SK-N-SH (cell line): ENCODE data around the gene TMEM145. TPM values are rescaled to one million over a fixed set of nuclear protein-coding genes. Genes with fewer than 3 reads are reported as not detected.
A peak's percentile ranks its signal among the peaks of the same experiment; 100 is the strongest.

ENCODE experiments used
- CTCF ChIA-PET: fragments of 300-600, 350-600 bp; formaldehyde crosslinking; extraction: SDS; loops from one replicate; lab custom pipeline; 2021; lab: Yijun Ruan, JAX
- POLR2A ChIA-PET: fragments of 350-600 bp; sonication (Branson Sonifier 250); formaldehyde crosslinking; extraction: SDS; loops from one replicate; lab custom pipeline; 2020; ENCODE audit warnings: antibody characterized with exemption, inconsistent platforms; lab: Yijun Ruan, JAX
- DNase-seq: peaks from one replicate; pipeline ENCODE4 v3.0.0; 2012
- H2AFZ ChIP-seq: fragments of 200-600 bp; sonication (generic); 2 replicates; pipeline ENCODE4 v1.8.1; 2016; ENCODE audit warnings: antibody characterized with exemption, mild to moderate bottlenecking, low read depth
- H3F3A ChIP-seq: fragments of 200-600 bp; sonication (generic); replicated peaks from 2 replicates; pipeline ENCODE3; 2016; ENCODE audit warnings: antibody characterized with exemption, mild to moderate bottlenecking; ENCODE audit not compliant: insufficient read depth
- H3K27ac ChIP-seq, 2 experiments: fragments of 200-500 bp in 1 of 2; fragments of 200-600 bp in 1 of 2; sonication (Bioruptor generic) in 1 of 2; sonication (generic), shearing (Covaris generic) in 1 of 2; 2 replicates each; pipeline versions ENCODE4 v1.5.1 to v1.6.1; 2014 to 2016; ENCODE audit warnings: low read depth in 2 of 2, inconsistent platforms in 1 of 2, low read length in 1 of 2, mild to moderate bottlenecking in 1 of 2, mixed read lengths in 1 of 2
- H3K27me3 ChIP-seq: fragments of 200-600 bp; sonication (generic), shearing (Covaris generic); 2 replicates; pipeline ENCODE4 v1.6.1; 2016; ENCODE audit warnings: mixed run types; ENCODE audit not compliant: insufficient read depth
- H3K36me3 ChIP-seq, 2 experiments: fragments of 200-500 bp in 1 of 2; fragments of 200-600 bp in 1 of 2; sonication (Bioruptor generic) in 1 of 2; sonication (generic) in 1 of 2; replicated peaks in 1 of 2; 2 replicates each; pipeline versions ENCODE3 to v1.5.1; 2014 to 2016; ENCODE audit warnings: low read length in 1 of 2, mild to moderate bottlenecking in 1 of 2; ENCODE audit not compliant: insufficient read depth in 2 of 2, control insufficient read depth in 1 of 2
- H3K4me1 ChIP-seq, 2 experiments: fragments of 200-500 bp in 1 of 2; fragments of 200-600 bp in 1 of 2; sonication (Bioruptor generic) in 1 of 2; sonication (generic), shearing (Covaris generic) in 1 of 2; 2 replicates each; pipeline versions ENCODE4 v1.5.1 to v1.6.1; 2014 to 2016; ENCODE audit warnings: low read depth in 1 of 2, low read length in 1 of 2, mixed run types in 1 of 2; ENCODE audit not compliant: insufficient read depth in 2 of 2, control insufficient read depth in 1 of 2
- H3K4me2 ChIP-seq: fragments of 200-600 bp; sonication (generic), shearing (Covaris generic); 2 replicates; pipeline ENCODE4 v1.6.1; 2017; ENCODE audit warnings: mixed run types
- H3K4me3 ChIP-seq, 2 experiments: fragments of 200-500 bp in 1 of 2; fragments of 200-600 bp in 1 of 2; sonication (Bioruptor generic) in 1 of 2; sonication (generic), shearing (Covaris generic) in 1 of 2; 2 replicates each; pipeline versions ENCODE4 v1.5.1 to v1.8.1; 2014 to 2016; ENCODE audit warnings: low read depth in 2 of 2, inconsistent platforms in 1 of 2, low read length in 1 of 2, mild to moderate bottlenecking in 1 of 2, mixed read lengths in 1 of 2, moderate library complexity in 1 of 2
- H3K79me2 ChIP-seq: fragments of 200-600 bp; sonication (generic); 2 replicates; pipeline ENCODE4 v1.8.1; 2017; ENCODE audit warnings: mild to moderate bottlenecking; ENCODE audit not compliant: insufficient read depth
- H3K9ac ChIP-seq: fragments of 200-600 bp; sonication (generic); 2 replicates; pipeline ENCODE4 v1.6.1; 2017; ENCODE audit warnings: mixed run types
- H3K9me2 ChIP-seq: fragments of 200-600 bp; sonication (generic); 2 replicates; pipeline ENCODE4 v1.6.1; 2017; ENCODE audit warnings: mixed run types
- H3K9me3 ChIP-seq: fragments of 200-600 bp; sonication (generic); 2 replicates; pipeline ENCODE4 v1.6.1; 2017; ENCODE audit warnings: mixed run types, mild to moderate bottlenecking, moderate library complexity
- H4K20me1 ChIP-seq: fragments of 200-600 bp; sonication (generic); 2 replicates; pipeline ENCODE4 v1.6.1; 2017; ENCODE audit warnings: mild to moderate bottlenecking, mixed run types; ENCODE audit not compliant: insufficient read depth
- ELF1 ChIP-seq: IDR thresholded peaks from 2 replicates; pipeline ENCODE4 v1.4.0; 2012
- FOSL2 ChIP-seq: IDR thresholded peaks from 2 replicates; pipeline ENCODE4 v1.4.0; 2012; ENCODE audit warnings: low read depth, mild to moderate bottlenecking, moderate library complexity, borderline replicate concordance
- FOXJ3 ChIP-seq: sonication (generic); formaldehyde crosslinking; IDR thresholded peaks from 2 replicates; pipeline ENCODE4 v1.5.1; 2020; ENCODE audit warnings: mild to moderate bottlenecking, missing genetic modification reagents
- GATA2 ChIP-seq: sonication (generic); formaldehyde crosslinking; IDR thresholded peaks from 2 replicates; pipeline ENCODE4 v1.5.0; 2020; ENCODE audit warnings: mild to moderate bottlenecking, missing genetic modification reagents
- MEF2A ChIP-seq: IDR thresholded peaks from 2 replicates; pipeline ENCODE4 v1.4.0; 2012; ENCODE audit warnings: low read depth, borderline replicate concordance
- MXI1 ChIP-seq: IDR thresholded peaks from 2 replicates; pipeline ENCODE4 v1.6.1; 2012; ENCODE audit warnings: mild to moderate bottlenecking, low read depth, low read length, improper control_type of control experiment
- NRF1 ChIP-seq: IDR thresholded peaks from 2 replicates; pipeline ENCODE4 v1.6.1; 2012; ENCODE audit warnings: low read depth, mild to moderate bottlenecking, low read length
- POLR2AphosphoS5 ChIP-seq: IDR thresholded peaks from 2 replicates; pipeline ENCODE4 v1.6.1; 2012; ENCODE audit warnings: low read depth, low read length
- RFX5 ChIP-seq: IDR thresholded peaks from 2 replicates; pipeline ENCODE4 v1.6.1; 2012; ENCODE audit warnings: mild to moderate bottlenecking, improper control_type of control experiment, low read length
- SIN3A ChIP-seq: IDR thresholded peaks from 2 replicates; pipeline ENCODE4 v1.6.1; 2012; ENCODE audit warnings: low read depth, mild to moderate bottlenecking, low read length, moderate library complexity, borderline replicate concordance
- WGBS: methylation state at CpG from one replicate; pipeline ENCODE4 v1.1.6; 2017; ENCODE audit warnings: low lambda C conversion rate; 5-methylcytosine and 5-hydroxymethylcytosine counted together
- polyA plus RNA-seq, 3 experiments: library from polyadenylated mRNA; depleted of rRNA; stranded (reverse); fragments of >200 nt; gene quantifications; 2 replicates each; pipeline ENCODE4 v1.2.3, GENCODE V29; 2012
- TF ChIP-seq, protein P1 (sequence below): fragments of 200-600 bp; sonication (generic); IDR thresholded peaks from 2 replicates; pipeline ENCODE4 v1.6.1; 2017; ENCODE audit warnings: antibody characterized with exemption, mild to moderate bottlenecking, moderate library complexity
- TF ChIP-seq, protein P2 (sequence below): fragments of 150-350 bp; IDR thresholded peaks from 2 replicates; pipeline ENCODE4 v1.6.1; 2017; ENCODE audit warnings: antibody characterized with exemption, low read length, low read depth, borderline replicate concordance

The TMEM145 gene
- polyA plus RNA-seq, 1 of the 3 experiments (the other 2 are of a cell fraction), result 2.0 TPM

DNA sequence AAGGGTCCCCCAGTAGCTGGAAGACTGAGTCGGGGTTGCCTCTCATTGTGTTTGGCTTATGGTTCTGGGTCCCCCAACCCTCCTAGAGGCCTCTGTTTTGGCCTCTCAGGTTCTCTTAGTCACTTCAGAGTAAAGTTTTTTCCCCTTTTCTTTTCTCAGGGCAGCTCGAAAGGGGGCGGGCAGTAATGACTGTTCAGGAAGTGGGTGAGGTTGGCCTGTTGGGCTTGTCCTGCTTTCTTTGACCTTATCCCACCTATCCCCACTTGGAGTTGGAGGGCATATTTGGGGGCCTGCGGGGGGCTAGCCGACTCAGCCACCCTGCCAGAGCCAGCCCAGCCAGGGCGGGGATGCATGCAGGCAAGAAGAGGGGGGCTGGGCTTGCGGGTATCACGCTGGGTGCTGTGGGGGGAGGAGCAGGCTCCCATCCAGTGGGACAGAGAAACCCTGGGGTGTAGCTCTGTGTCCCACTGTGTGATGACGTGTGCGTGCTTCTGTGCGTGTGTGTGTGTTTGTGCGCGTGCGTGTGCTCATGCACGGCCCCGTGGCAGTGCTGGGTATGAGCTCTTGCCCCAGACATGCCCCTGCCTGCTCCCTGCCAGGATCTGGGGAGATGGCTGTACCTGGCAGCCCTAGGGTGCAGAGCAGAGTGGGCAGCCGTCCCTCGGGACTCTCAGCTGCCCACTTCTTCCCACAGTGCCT, 42.6 kb upstream of the TMEM145 start:
- peaks cover 8% of the 10 kb centered on the region for H3F3A ChIP-seq
- peak; percentile 49 for DNase-seq
- H3K36me3 ChIP-seq, result peaks cover 8 to 34% of the 10 kb centered on the region in 2 experiments
- CTCF ChIA-PET, result interaction anchor here (0.7 to 2.2 kb wide), 6 partner anchors 9 to 27 kb away, joined by 3 to 24 read pairs (median 4); no protein-coding TSS in a partner anchor
- no peaks in the 10 kb centered on the region for H3K9me2 ChIP-seq
- 11% methylated on average over 11 of the region's 18 CpGs for WGBS
- H2AFZ ChIP-seq, result no peak overlapping the region
- no peaks in the 10 kb centered on the region for H4K20me1 ChIP-seq
- POLR2A ChIA-PET, result interaction anchor here (1.0 to 2.3 kb wide), 4 partner anchors 9 to 27 kb away, joined by 3 to 8 read pairs (median 6); partner anchors contain the start of gene ERF
- H3K9me3 ChIP-seq, result no peaks in the 10 kb centered on the region
- peaks cover 62% of the 10 kb centered on the region for H3K79me2 ChIP-seq
- H3K27ac ChIP-seq, result peak overlapping the region; percentile 92 to 96
- no peaks in the 10 kb centered on the region for H3K27me3 ChIP-seq
- H3K9ac ChIP-seq, result peak overlapping the region; percentile 86
- H3K4me1 ChIP-seq, result peaks cover 18 to 38% of the 10 kb centered on the region in 2 experiments; a peak in 3 of 4 replicates
- peak overlapping the region; percentile 66 to 74 for H3K4me3 ChIP-seq
- peak overlapping the region; percentile 90 for H3K4me2 ChIP-seq
- TF ChIP-seq NRF1 (peak; percentile 44), SIN3A (0 out of 2 replicates have a peak, but pooled peaks have one; percentile 16), POLR2AphosphoS5 (peak; percentile 32; the same call in 1 of the 2 replicates), MEF2A (no peak), MXI1 (peak; percentile 34; the same call in 1 of the 2 replicates), ELF1 (0 out of 2 replicates have a peak, but pooled peaks have one; percentile 13), FOSL2 (no peak; the same call in 1 of the 2 replicates)
- TF ChIP-seq, protein P1, sequence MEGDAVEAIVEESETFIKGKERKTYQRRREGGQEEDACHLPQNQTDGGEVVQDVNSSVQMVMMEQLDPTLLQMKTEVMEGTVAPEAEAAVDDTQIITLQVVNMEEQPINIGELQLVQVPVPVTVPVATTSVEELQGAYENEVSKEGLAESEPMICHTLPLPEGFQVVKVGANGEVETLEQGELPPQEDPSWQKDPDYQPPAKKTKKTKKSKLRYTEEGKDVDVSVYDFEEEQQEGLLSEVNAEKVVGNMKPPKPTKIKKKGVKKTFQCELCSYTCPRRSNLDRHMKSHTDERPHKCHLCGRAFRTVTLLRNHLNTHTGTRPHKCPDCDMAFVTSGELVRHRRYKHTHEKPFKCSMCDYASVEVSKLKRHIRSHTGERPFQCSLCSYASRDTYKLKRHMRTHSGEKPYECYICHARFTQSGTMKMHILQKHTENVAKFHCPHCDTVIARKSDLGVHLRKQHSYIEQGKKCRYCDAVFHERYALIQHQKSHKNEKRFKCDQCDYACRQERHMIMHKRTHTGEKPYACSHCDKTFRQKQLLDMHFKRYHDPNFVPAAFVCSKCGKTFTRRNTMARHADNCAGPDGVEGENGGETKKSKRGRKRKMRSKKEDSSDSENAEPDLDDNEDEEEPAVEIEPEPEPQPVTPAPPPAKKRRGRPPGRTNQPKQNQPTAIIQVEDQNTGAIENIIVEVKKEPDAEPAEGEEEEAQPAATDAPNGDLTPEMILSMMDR, result no peak

DNA sequence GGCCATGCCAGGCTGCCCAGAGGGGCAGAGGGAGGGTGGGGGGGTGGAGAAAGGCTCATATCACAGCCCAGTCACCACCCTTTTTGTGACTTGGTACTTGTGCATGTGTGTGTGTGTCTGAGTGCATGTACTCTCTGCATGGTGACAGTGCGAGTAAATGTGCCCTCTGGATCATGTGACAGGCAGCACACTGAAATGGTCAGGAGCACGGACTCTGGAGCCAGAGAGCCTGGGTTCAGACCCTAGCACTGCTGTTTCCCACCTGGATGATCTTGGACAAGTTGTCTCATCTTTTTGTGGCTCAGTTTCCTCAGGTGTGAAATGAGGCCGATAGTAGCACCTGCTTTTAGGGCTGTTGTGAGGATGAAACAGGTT, 42.1 kb upstream of the TMEM145 start:
- peak overlapping the region; percentile 66 to 74 for H3K4me3 ChIP-seq
- peaks cover 12% of the 10 kb centered on the region for H3F3A ChIP-seq
- H3K9me2 ChIP-seq, result no peaks in the 10 kb centered on the region
- ChIA-PET POLR2A (interaction anchor here (1.0 to 2.3 kb wide), 3 partner anchors 8 to 28 kb away, joined by 3 to 8 read pairs (median 7); no protein-coding TSS in a partner anchor), CTCF (interaction anchor here (1.2 to 2.2 kb wide), 4 partner anchors 8 to 28 kb away, joined by 4 to 24 read pairs (median 4); no protein-coding TSS in a partner anchor)
- no peaks in the 10 kb centered on the region for H3K9me3 ChIP-seq
- H3K79me2 ChIP-seq, result peaks cover 67% of the 10 kb centered on the region
- peak overlapping the region; percentile 90 for H3K4me2 ChIP-seq
- peak overlapping the region; percentile 86 for H3K9ac ChIP-seq
- no peak overlapping the region for H2AFZ ChIP-seq
- H3K27ac ChIP-seq, result peak overlapping the region; percentile 92 to 96
- H3K4me1 ChIP-seq, result peaks cover 18 to 42% of the 10 kb centered on the region in 2 experiments; a peak in 3 of 4 replicates
- H3K27me3 ChIP-seq, result no peaks in the 10 kb centered on the region
- H3K36me3 ChIP-seq, result peaks cover 13 to 34% of the 10 kb centered on the region in 2 experiments
- DNase-seq, result no peak
- H4K20me1 ChIP-seq, result no peaks in the 10 kb centered on the region
- WGBS, result 65% methylated on average over 2 of the region's 3 CpGs
- no peak for TF ChIP-seq NRF1
- TF ChIP-seq GATA2 (CRISPR knock-in tag), result no peak
- TF ChIP-seq FOXJ3 (CRISPR knock-in tag), result no peak
- TF ChIP-seq ELF1, result no peak
- no peak for TF ChIP-seq RFX5
- TF ChIP-seq, protein P2, sequence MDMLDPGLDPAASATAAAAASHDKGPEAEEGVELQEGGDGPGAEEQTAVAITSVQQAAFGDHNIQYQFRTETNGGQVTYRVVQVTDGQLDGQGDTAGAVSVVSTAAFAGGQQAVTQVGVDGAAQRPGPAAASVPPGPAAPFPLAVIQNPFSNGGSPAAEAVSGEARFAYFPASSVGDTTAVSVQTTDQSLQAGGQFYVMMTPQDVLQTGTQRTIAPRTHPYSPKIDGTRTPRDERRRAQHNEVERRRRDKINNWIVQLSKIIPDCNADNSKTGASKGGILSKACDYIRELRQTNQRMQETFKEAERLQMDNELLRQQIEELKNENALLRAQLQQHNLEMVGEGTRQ, result no peak
